ENCODE data around the gene PTPRT. TPM values are rescaled to one million over a fixed set of nuclear protein-coding genes. Genes with fewer than 3 reads are reported as not detected.

The PTPRT gene
- total RNA-seq, 1 donor from 2014 or later, result 0.56 TPM

DNA sequence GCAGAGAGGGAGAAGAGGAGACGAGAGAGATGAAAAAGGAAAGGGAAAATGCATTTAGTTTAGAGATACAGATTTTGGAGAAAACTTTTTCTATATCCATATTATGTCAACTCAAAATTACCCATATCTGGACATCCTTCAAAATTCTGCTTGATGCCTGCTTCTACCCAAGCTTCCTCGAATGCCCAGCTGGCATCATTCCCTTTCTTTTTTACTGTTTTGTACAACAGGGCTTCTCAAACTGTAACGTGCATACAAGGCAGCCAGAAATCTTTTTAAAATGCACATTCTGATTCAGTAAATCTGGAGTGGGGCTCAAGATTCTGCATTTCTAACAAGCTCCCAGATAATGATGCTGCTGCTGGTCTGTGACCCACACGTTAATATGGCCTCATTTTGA lies 1108.8 kb downstream of the PTPRT start:
- Mint-ChIP-seq H3K4me3 (no peak overlapping the region), H3K27me3 (ENCODE audit: low read depth) (no peaks in the 10 kb centered on the region), H3K9me3 (no peaks in the 10 kb centered on the region), H3K4me1 (no peaks in the 10 kb centered on the region), H3K36me3 (ENCODE audit: low read depth) (no peaks in the 10 kb centered on the region), H3K27ac (ENCODE audit: unreplicated experiment) (no peak overlapping the region)
- no peak for DNase-seq (ENCODE audit: low read depth, low spot score)
- TF ChIP-seq, protein P1, sequence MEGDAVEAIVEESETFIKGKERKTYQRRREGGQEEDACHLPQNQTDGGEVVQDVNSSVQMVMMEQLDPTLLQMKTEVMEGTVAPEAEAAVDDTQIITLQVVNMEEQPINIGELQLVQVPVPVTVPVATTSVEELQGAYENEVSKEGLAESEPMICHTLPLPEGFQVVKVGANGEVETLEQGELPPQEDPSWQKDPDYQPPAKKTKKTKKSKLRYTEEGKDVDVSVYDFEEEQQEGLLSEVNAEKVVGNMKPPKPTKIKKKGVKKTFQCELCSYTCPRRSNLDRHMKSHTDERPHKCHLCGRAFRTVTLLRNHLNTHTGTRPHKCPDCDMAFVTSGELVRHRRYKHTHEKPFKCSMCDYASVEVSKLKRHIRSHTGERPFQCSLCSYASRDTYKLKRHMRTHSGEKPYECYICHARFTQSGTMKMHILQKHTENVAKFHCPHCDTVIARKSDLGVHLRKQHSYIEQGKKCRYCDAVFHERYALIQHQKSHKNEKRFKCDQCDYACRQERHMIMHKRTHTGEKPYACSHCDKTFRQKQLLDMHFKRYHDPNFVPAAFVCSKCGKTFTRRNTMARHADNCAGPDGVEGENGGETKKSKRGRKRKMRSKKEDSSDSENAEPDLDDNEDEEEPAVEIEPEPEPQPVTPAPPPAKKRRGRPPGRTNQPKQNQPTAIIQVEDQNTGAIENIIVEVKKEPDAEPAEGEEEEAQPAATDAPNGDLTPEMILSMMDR (conservative IDR thresholded peaks at IDR 0.05), result no peak

DNA sequence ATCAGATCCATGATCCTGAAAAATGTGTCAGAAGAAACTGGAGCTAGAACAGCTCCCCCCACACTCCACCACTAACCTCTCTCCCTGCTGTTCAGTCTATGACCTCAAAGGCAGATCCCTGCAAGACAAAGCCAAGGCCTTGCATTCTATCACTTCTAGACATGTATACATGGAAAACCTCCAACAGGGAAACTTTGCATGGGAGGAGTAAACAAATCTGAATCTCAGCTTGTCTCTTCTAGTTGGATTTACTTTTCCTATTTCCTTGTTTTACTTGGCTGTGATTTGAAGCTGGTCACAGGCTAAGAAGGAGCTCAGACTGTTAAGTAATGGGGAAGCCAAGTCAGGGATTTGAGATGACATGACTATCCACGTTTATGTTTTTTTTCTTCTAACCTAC lies 1114.8 kb downstream of the PTPRT start:
- Mint-ChIP-seq H3K27me3 (ENCODE audit: low read depth) (no peaks in the 10 kb centered on the region), H3K4me1 (no peaks in the 10 kb centered on the region), H3K9me3 (peaks cover 2% of the 10 kb centered on the region), H3K4me3 (no peak overlapping the region), H3K27ac (ENCODE audit: unreplicated experiment) (no peak overlapping the region), H3K36me3 (ENCODE audit: low read depth) (no peaks in the 10 kb centered on the region)
- DNase-seq (ENCODE audit: low read depth, low spot score), result no peak
- TF ChIP-seq, protein P1 (conservative IDR thresholded peaks at IDR 0.05), result no peak

DNA sequence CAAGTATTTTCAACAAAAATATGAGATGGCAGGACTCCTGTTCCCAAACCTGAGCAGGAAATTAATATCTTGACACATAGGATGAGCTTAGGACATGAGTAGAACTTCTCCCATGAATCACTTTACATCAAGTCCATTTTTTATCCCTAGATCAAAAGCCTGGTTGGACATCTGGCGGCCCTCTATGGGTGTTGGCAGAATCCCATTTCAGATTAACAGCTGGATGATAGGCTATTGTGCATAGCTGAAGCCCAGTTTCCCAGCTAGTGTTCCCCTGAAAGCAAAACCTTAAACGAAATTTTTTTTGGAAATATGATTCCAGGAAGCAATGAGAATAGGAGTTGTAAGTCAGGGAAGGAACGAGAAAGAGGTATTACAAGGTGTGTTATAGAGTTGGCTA lies 1122.1 kb downstream of the PTPRT start:
- Mint-ChIP-seq H3K27ac (ENCODE audit: unreplicated experiment) (no peak overlapping the region), H3K4me1 (no peaks in the 10 kb centered on the region), H3K27me3 (ENCODE audit: low read depth) (peaks cover 7% of the 10 kb centered on the region)

DNA sequence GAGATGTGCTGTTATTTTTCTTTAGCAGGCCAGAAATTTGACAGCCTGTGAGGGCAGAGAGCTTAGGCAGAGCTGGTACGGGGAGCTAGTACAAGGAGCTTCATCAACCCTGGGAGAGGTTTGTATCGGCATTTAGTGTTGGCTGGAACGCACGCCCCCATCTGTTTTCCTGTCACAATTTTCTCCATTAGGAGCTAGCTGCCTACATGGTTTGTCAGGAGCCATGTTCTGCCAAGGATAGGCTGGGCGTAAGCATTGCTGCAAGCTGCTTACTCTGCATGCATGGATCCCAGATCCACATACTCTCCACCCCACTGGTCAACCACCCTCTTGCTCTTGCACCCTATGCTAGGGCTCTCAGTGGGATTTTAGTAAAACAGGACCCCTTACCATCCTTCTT lies 1122.5 kb downstream of the PTPRT start:
- H3K4me3 Mint-ChIP-seq, result no peak overlapping the region
- peaks cover 7% of the 10 kb centered on the region for H3K27me3 Mint-ChIP-seq (ENCODE audit: low read depth)
- no peak overlapping the region for H3K27ac Mint-ChIP-seq (ENCODE audit: unreplicated experiment)
- no peaks in the 10 kb centered on the region for H3K36me3 Mint-ChIP-seq (ENCODE audit: low read depth)
- TF ChIP-seq, protein P1 (conservative IDR thresholded peaks at IDR 0.05), result no peak
- DNase-seq (ENCODE audit: low read depth, low spot score), result no peak
- no peaks in the 10 kb centered on the region for H3K4me1 Mint-ChIP-seq
- H3K9me3 Mint-ChIP-seq, result no peaks in the 10 kb centered on the region

More for the DNA sequence above, 1122.1 kb downstream of the PTPRT start:
- no peaks in the 10 kb centered on the region for H3K9me3 Mint-ChIP-seq
- DNase-seq (ENCODE audit: low read depth, low spot score), result no peak
- TF ChIP-seq, protein P1 (conservative IDR thresholded peaks at IDR 0.05), result no peak
- no peak overlapping the region for H3K4me3 Mint-ChIP-seq
- no peaks in the 10 kb centered on the region for H3K36me3 Mint-ChIP-seq (ENCODE audit: low read depth)

DNA sequence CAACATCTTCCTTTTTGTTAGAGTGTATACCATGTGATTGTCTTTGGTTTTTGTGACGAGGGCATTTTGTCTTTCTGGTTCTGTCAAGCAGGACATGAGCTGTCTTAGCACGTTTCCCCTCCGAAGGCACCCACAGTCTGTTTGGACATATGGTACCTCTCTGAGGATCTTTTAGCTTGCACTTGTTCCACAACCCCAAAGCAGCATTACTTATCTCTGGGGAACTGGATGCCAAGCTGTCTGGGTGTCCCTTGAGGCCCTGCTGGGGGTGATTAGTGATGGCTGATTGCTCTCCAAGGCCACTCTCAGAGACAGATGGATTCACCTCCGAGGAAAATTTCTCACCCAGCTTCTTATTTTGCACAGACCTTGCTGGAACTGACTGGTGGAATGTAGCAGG lies 1126.6 kb downstream of the PTPRT start:
- peaks cover 3% of the 10 kb centered on the region for H3K27me3 Mint-ChIP-seq (ENCODE audit: low read depth)
- no peak overlapping the region for H3K4me3 Mint-ChIP-seq
- no peaks in the 10 kb centered on the region for H3K9me3 Mint-ChIP-seq
- H3K4me1 Mint-ChIP-seq, result no peaks in the 10 kb centered on the region
- TF ChIP-seq, protein P1 (conservative IDR thresholded peaks at IDR 0.05), result no peak
- no peak for DNase-seq (ENCODE audit: low read depth, low spot score)
- no peak overlapping the region for H3K27ac Mint-ChIP-seq (ENCODE audit: unreplicated experiment)
- H3K36me3 Mint-ChIP-seq (ENCODE audit: low read depth), result no peaks in the 10 kb centered on the region

DNA sequence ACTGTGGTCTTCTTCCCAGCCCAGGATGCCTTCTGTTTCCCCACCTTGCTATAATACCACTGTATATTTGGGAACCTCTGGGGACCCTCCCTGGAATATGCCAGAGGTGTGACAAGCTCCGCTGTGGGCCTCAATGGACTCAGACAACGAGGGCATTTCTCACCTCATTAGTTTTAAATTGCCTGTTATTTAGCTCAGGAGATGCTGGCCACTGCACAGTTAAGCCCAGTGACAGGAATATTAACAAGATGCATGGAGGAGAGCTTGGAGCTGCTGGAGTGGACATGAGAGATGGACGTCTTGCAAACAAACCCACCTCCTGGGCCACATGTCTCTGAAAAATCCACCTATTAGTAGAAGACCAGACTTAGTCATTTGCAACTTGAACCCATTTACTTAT lies 1136.4 kb downstream of the PTPRT start:
- Mint-ChIP-seq H3K4me1 (no peaks in the 10 kb centered on the region), H3K36me3 (ENCODE audit: low read depth) (no peaks in the 10 kb centered on the region), H3K27ac (ENCODE audit: unreplicated experiment) (no peak overlapping the region), H3K27me3 (ENCODE audit: low read depth) (peaks cover 9% of the 10 kb centered on the region), H3K9me3 (no peaks in the 10 kb centered on the region), H3K4me3 (no peak overlapping the region)
- TF ChIP-seq, protein P1 (conservative IDR thresholded peaks at IDR 0.05), result no peak
- no peak for DNase-seq (ENCODE audit: low read depth, low spot score)
